GM12872 (cell line): ENCODE measurements around the gene HMMR.

Source experiments
- CTCF ChIP-seq: IDR thresholded peaks from 3 replicates; pipeline ENCODE4 v1.5.1; 2011; ENCODE audit warnings: low read depth, mild to moderate bottlenecking, low read length, moderate library complexity; ENCODE audit not compliant: insufficient read depth

HMMR gene

GRCh38 chr5:163448491-163448890 lies 11.9 kb upstream of the HMMR start:
- TF ChIP-seq CTCF: no peak

GRCh38 chr5:163451489-163451888 lies 8.9 kb upstream of the HMMR start:
- TF ChIP-seq CTCF: no peak

GRCh38 chr5:163453705-163454104 lies 6.7 kb upstream of the HMMR start:
- TF ChIP-seq CTCF: no peak

- no peak for TF ChIP-seq CTCF
Measured at GRCh38 chr5:163456029-163456589, 4.3 kb upstream of the HMMR start.

GRCh38 chr5:163456840-163457239 lies 3.6 kb upstream of the HMMR start:
- no peak for TF ChIP-seq CTCF

GRCh38 chr5:163458778-163459385 lies 1.6 kb upstream of the HMMR start:
- no peak for TF ChIP-seq CTCF

GRCh38 chr5:163459462-163459818 lies 992 bp upstream of the HMMR start:
- TF ChIP-seq CTCF: no peak
